ENCODE results near the gene NCK1.

NCK1 gene

GRCh38 chr3:136908297-136908696, 46.3 kb downstream of the NCK1 start:
- DNase-seq (ENCODE audit: low read depth in 2 of 2), result no peak

- no peak for DNase-seq (ENCODE audit: low read depth in 2 of 2)
These were observed 47.2 kb downstream of the NCK1 start for GRCh38 chr3:136909187-136909586.

- no peak for DNase-seq (ENCODE audit: low read depth in 2 of 2)
These were observed 48.7 kb downstream of the NCK1 start for GRCh38 chr3:136910697-136911096.

GRCh38 chr3:136913168-136913567, 51.2 kb downstream of the NCK1 start:
- DNase-seq (ENCODE audit: low read depth in 2 of 2), result no peak

GRCh38 chr3:136914739-136915138, 52.7 kb downstream of the NCK1 start:
- no peak for DNase-seq (ENCODE audit: low read depth in 2 of 2)

- DNase-seq (ENCODE audit: low read depth in 2 of 2), result no peak
These were observed 54.2 kb downstream of the NCK1 start for GRCh38 chr3:136916223-136916622.

- no peak for DNase-seq (ENCODE audit: low read depth in 2 of 2)
These were observed 58.0 kb downstream of the NCK1 start for GRCh38 chr3:136919799-136920580.

- DNase-seq (ENCODE audit: low read depth in 2 of 2), result no peak
These were observed 59.0 kb downstream of the NCK1 start for GRCh38 chr3:136920904-136921611.

GRCh38 chr3:136925425-136926190, 63.6 kb downstream of the NCK1 start:
- no peak for DNase-seq (ENCODE audit: low read depth in 2 of 2)

- no peak for DNase-seq (ENCODE audit: low read depth in 2 of 2)
These were observed 66.2 kb downstream of the NCK1 start for GRCh38 chr3:136928240-136928639.

GRCh38 chr3:136929977-136930670, 68.1 kb downstream of the NCK1 start:
- no peak for DNase-seq (ENCODE audit: low read depth in 2 of 2)

GRCh38 chr3:136931606-136932005, 69.6 kb downstream of the NCK1 start:
- DNase-seq (ENCODE audit: low read depth in 2 of 2), result no peak

GRCh38 chr3:136932523-136932922, 70.5 kb downstream of the NCK1 start:
- DNase-seq (ENCODE audit: low read depth in 2 of 2), result no peak

- no peak for DNase-seq (ENCODE audit: low read depth in 2 of 2)
These were observed 71.2 kb downstream of the NCK1 start for GRCh38 chr3:136932978-136933772.

GRCh38 chr3:136937175-136937574, 75.2 kb downstream of the NCK1 start:
- no peak for DNase-seq (ENCODE audit: low read depth in 2 of 2)

GRCh38 chr3:136937851-136938250, 75.8 kb downstream of the NCK1 start:
- DNase-seq (ENCODE audit: low read depth in 2 of 2), result no peak

- DNase-seq (ENCODE audit: low read depth in 2 of 2), result no peak
These were observed 76.3 kb downstream of the NCK1 start for GRCh38 chr3:136938334-136938733.

GRCh38 chr3:136939489-136939888, 77.5 kb downstream of the NCK1 start:
- no peak for DNase-seq (ENCODE audit: low read depth in 2 of 2)

GRCh38 chr3:136942803-136943202, 80.8 kb downstream of the NCK1 start:
- DNase-seq (ENCODE audit: low read depth in 2 of 2), result no peak

GRCh38 chr3:136943436-136943835, 81.4 kb downstream of the NCK1 start:
- no peak for DNase-seq (ENCODE audit: low read depth in 2 of 2)

GRCh38 chr3:136946978-136947377, 85.0 kb downstream of the NCK1 start:
- no peak for DNase-seq (ENCODE audit: low read depth in 2 of 2)
